Measurements from ENCODE around the gene HDAC2. TPM values are rescaled to one million over a fixed set of nuclear protein-coding genes. Genes with fewer than 3 reads are reported as not detected.

HDAC2 gene
- total RNA-seq, 1 experiment from 2014 or later = 118 TPM

GRCh38 chr6:113967777-113968176 is 3.2 kb downstream of the HDAC2 start:
- TF ChIP-seq CTCF (IDR thresholded peaks at IDR 0.05; ENCODE audit: unreplicated experiment) = no peak
- no peaks in the 10 kb centered on the region for H3K27me3 Mint-ChIP-seq (ENCODE audit: insufficient read depth, unreplicated experiment)
- ChIA-PET POLR2A (interaction anchor here (0.6 kb wide), 1 partner anchor 1502 kb away, joined by 3 read pairs; no protein-coding TSS in a partner anchor), CTCF (interaction anchor here (0.6 to 1.0 kb wide), 4 partner anchors 17 to 1939 kb away, joined by 3 to 4 read pairs (median 4); no protein-coding TSS in a partner anchor)
- no peaks in the 10 kb centered on the region for H3K9me3 Mint-ChIP-seq (ENCODE audit: unreplicated experiment)
- no TSS peak for BruUV-seq (replicated peaks)
- no peak overlapping the region for H3K27ac Mint-ChIP-seq (ENCODE audit: low read depth, unreplicated experiment)
- H3K4me3 Mint-ChIP-seq (ENCODE audit: unreplicated experiment) = no peak overlapping the region
- DNase-seq (ENCODE audit: unreplicated experiment) = no peak
- intact Hi-C loops (cut with micrococcal nuclease) = no loop called here
- H3K4me1 Mint-ChIP-seq (ENCODE audit: insufficient read depth, unreplicated experiment) = peaks cover 41% of the 10 kb centered on the region
- no peaks in the 10 kb centered on the region for H3K36me3 Mint-ChIP-seq (ENCODE audit: insufficient read depth, unreplicated experiment)

DNA sequence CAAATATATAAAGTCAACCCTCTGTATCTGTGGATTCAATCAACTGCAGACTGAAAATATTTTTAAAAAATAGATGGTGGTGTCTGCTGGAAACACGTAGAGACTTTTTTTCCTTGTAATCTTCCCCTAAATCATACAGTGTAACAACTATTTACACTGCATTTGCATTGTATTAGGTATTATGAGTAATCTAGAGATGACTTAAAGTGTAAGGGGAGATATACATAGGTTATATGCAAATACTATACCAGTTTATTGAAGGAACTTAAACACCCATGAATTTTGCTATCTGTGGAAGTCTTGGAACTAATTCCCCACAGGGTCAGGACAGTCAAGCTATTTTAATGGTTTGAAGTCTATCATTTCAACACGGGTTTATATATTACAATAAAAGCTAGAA is 10.2 kb downstream of the HDAC2 start:
- Mint-ChIP-seq H3K36me3 (ENCODE audit: insufficient read depth, unreplicated experiment) (peaks cover 30% of the 10 kb centered on the region), H3K27me3 (ENCODE audit: insufficient read depth, unreplicated experiment) (no peaks in the 10 kb centered on the region), H3K4me3 (ENCODE audit: unreplicated experiment) (no peak overlapping the region), H3K9me3 (ENCODE audit: unreplicated experiment) (no peaks in the 10 kb centered on the region), H3K4me1 (ENCODE audit: insufficient read depth, unreplicated experiment) (peaks cover 32% of the 10 kb centered on the region), H3K27ac (ENCODE audit: low read depth, unreplicated experiment) (no peak overlapping the region)
- TF ChIP-seq CTCF (IDR thresholded peaks at IDR 0.05; ENCODE audit: unreplicated experiment) = no peak
- BruUV-seq (replicated peaks) = no TSS peak
- CTCF ChIA-PET = no interaction called here
- POLR2A ChIA-PET = no interaction called here
- intact Hi-C loops (cut with micrococcal nuclease) = no loop called here
- no peak for DNase-seq (ENCODE audit: unreplicated experiment)

DNA sequence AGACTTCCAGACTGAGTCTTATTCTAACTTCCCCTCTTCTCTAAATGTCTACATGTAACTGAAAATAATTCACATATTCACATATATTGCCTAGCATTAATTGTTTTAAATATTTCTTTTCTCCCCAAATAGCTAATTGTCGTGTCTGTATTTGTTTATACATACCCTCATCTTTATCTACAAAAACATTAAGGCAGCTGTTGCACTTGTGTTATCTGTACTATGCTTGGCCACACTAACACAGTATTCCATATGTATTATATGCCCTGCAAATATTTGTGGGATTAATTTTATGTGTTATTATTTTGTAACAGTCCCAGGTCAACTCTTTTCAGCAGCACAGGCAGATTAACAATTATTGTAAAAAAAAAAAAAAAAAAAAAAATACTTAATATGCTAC is 11.7 kb downstream of the HDAC2 start:
- H3K9me3 Mint-ChIP-seq (ENCODE audit: unreplicated experiment) = no peaks in the 10 kb centered on the region
- intact Hi-C loops (cut with micrococcal nuclease) = no loop called here
- H3K4me3 Mint-ChIP-seq (ENCODE audit: unreplicated experiment) = no peak overlapping the region
- H3K27me3 Mint-ChIP-seq (ENCODE audit: insufficient read depth, unreplicated experiment) = no peaks in the 10 kb centered on the region
- TSS peak; percentile 19 for BruUV-seq (replicated peaks)
- CTCF ChIA-PET = no interaction called here
- H3K4me1 Mint-ChIP-seq (ENCODE audit: insufficient read depth, unreplicated experiment) = peaks cover 22% of the 10 kb centered on the region
- POLR2A ChIA-PET = no interaction called here
- H3K36me3 Mint-ChIP-seq (ENCODE audit: insufficient read depth, unreplicated experiment) = peaks cover 32% of the 10 kb centered on the region
- TF ChIP-seq CTCF (IDR thresholded peaks at IDR 0.05; ENCODE audit: unreplicated experiment) = no peak
- DNase-seq (ENCODE audit: unreplicated experiment) = no peak
- H3K27ac Mint-ChIP-seq (ENCODE audit: low read depth, unreplicated experiment) = no peak overlapping the region

- no TSS peak for BruUV-seq (replicated peaks)
- intact Hi-C loops (cut with micrococcal nuclease) = no loop called here
- ChIA-PET CTCF (no interaction called here), POLR2A (interaction anchor here (0.6 kb wide), 1 partner anchor 235 kb away, joined by 3 read pairs; no protein-coding TSS in a partner anchor)
- H3K27me3 Mint-ChIP-seq (ENCODE audit: insufficient read depth, unreplicated experiment) = no peaks in the 10 kb centered on the region
- no peaks in the 10 kb centered on the region for H3K9me3 Mint-ChIP-seq (ENCODE audit: unreplicated experiment)
- H3K27ac Mint-ChIP-seq (ENCODE audit: low read depth, unreplicated experiment) = no peak overlapping the region
- peaks cover 8% of the 10 kb centered on the region for H3K4me1 Mint-ChIP-seq (ENCODE audit: insufficient read depth, unreplicated experiment)
- H3K36me3 Mint-ChIP-seq (ENCODE audit: insufficient read depth, unreplicated experiment) = peaks cover 49% of the 10 kb centered on the region
- TF ChIP-seq CTCF (IDR thresholded peaks at IDR 0.05; ENCODE audit: unreplicated experiment) = no peak
- DNase-seq (ENCODE audit: unreplicated experiment) = no peak
- H3K4me3 Mint-ChIP-seq (ENCODE audit: unreplicated experiment) = no peak overlapping the region
Observed at GRCh38 chr6:113954653-113955052, 16.3 kb downstream of the HDAC2 start.

Data from MCF 10A (cell line).